CD8-positive, alpha-beta memory T cell (primary cell): ENCODE measurements around the gene VSNL1. TPM values are rescaled to one million over a fixed set of nuclear protein-coding genes. Genes with fewer than 3 reads are reported as not detected.

Source experiments
- CTCF ChIA-PET: fragments of 350-600 bp; sonication (Branson Sonifier 250); formaldehyde crosslinking; loops from one replicate; lab custom pipeline; 2021; ENCODE audit warnings: antibody characterized with exemption; lab: Charles Lee
- POLR2A ChIA-PET: fragments of 350-600 bp; sonication (Branson Sonifier 250); formaldehyde crosslinking; loops from one replicate; lab custom pipeline; 2021; ENCODE audit warnings: antibody characterized with exemption; lab: Charles Lee
- DNase-seq, 5 donors: peaks; one replicate each; pipeline versions ENCODE4 v3.0.0 to v3.0.0-alpha.2; 2020 to 2022; ENCODE audit warnings: mixed read lengths in 1 of 5
- H3K27ac ChIP-seq: one replicate; pipeline ENCODE4 v1.7.0; 2013; ENCODE audit warnings: low read depth, mild to moderate bottlenecking, low read length, moderate library complexity
- H3K27me3 ChIP-seq: 2 replicates; pipeline ENCODE4 v1.7.0; 2013; ENCODE audit warnings: low read length, mild to moderate bottlenecking; ENCODE audit not compliant: insufficient read depth, poor library complexity, severe bottlenecking
- H3K36me3 ChIP-seq: 2 replicates; pipeline ENCODE4 v1.7.0; 2013; ENCODE audit warnings: mild to moderate bottlenecking, low read length, moderate library complexity; ENCODE audit not compliant: insufficient read depth
- H3K4me1 ChIP-seq: 2 replicates; pipeline ENCODE4 v1.7.0; 2013; ENCODE audit warnings: mild to moderate bottlenecking, low read length, moderate library complexity; ENCODE audit not compliant: insufficient read depth
- H3K4me3 ChIP-seq: 2 replicates; pipeline ENCODE4 v1.7.0; 2013; ENCODE audit warnings: mild to moderate bottlenecking, low read length
- H3K9me3 ChIP-seq: 2 replicates; pipeline ENCODE4 v1.7.0; 2013; ENCODE audit warnings: mild to moderate bottlenecking, low read length
- H3K27ac Mint-ChIP-seq, 8 donors: one replicate each; pipeline ENCODE4 v1.8.0; 2020 to 2021; ENCODE audit warnings: mixed read lengths in 8 of 8, mild to moderate bottlenecking in 6 of 8, inconsistent platforms in 3 of 8, moderate library complexity in 3 of 8
- H3K27me3 Mint-ChIP-seq, 2 donors: one replicate each; pipeline ENCODE4 v1.8.0; 2020 to 2021; ENCODE audit warnings: mixed read lengths in 2 of 2, mild to moderate bottlenecking in 1 of 2, moderate library complexity in 1 of 2
- H3K36me3 Mint-ChIP-seq, 3 donors: one replicate each; pipeline ENCODE4 v1.8.0; 2020 to 2021; ENCODE audit warnings: mixed read lengths in 3 of 3, inconsistent platforms in 1 of 3, mild to moderate bottlenecking in 1 of 3
- H3K4me1 Mint-ChIP-seq, 3 donors: one replicate each; pipeline ENCODE4 v1.8.0; 2020 to 2021; ENCODE audit warnings: mixed read lengths in 3 of 3, inconsistent platforms in 1 of 3, mild to moderate bottlenecking in 1 of 3
- H3K4me3 Mint-ChIP-seq, 7 donors: one replicate each; pipeline ENCODE4 v1.8.0; 2020 to 2021; ENCODE audit warnings: mixed read lengths in 7 of 7, mild to moderate bottlenecking in 6 of 7, moderate library complexity in 4 of 7, inconsistent platforms in 2 of 7
- H3K9me3 Mint-ChIP-seq, 5 donors: one replicate each; pipeline ENCODE4 v1.8.0; 2020 to 2022; ENCODE audit warnings: mixed read lengths in 5 of 5, mild to moderate bottlenecking in 3 of 5, moderate library complexity in 2 of 5, inconsistent platforms in 1 of 5
- polyA plus RNA-seq: library from polyadenylated mRNA; unstranded; fragments of 300-500 nt; fragmentation: Illumina TruSeq; gene quantifications from one replicate; pipeline ENCODE4 v1.2.3, GENCODE V29; 2021
- total RNA-seq, 2 experiments: library from RNA; stranded (reverse); gene quantifications; one replicate each; pipeline ENCODE4 v1.2.3, GENCODE V29; 2021

VSNL1 gene
- total and polyA plus RNA-seq, 3 experiments from 2014 or later: not detected

DNA sequence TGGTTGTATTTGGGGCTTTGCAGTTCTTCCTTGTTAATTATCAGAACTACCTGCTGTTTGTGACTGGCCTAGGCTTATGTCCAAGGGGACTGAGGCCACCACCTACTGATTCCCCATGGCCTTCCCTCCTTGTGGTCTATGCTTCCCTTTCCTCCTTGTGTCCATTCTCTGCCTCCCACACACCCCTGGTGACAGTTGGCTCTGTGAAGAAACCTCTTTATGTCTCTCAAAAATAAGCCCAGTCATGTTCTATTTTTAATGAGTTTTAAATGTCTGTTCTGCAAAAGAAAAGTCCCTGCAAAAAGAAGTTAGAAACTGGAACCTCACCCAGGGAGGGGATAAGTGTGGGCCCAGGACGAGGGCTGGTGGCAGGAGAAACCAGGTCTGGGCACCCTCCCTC is 108.1 kb downstream of the VSNL1 start:
- peak overlapping the region in 2 of 8 donors; percentile 7 to 24 for H3K27ac Mint-ChIP-seq
- no peaks in the 10 kb centered on the region for H3K27me3 ChIP-seq
- no peak overlapping the region for H3K4me3 ChIP-seq
- DNase-seq: no peak
- H3K27me3 Mint-ChIP-seq: no peaks in the 10 kb centered on the region
- no peaks in the 10 kb centered on the region for H3K9me3 ChIP-seq
- no peak overlapping the region for H3K4me3 Mint-ChIP-seq
- POLR2A ChIA-PET: no interaction called here
- CTCF ChIA-PET: no interaction called here
- H3K4me1 ChIP-seq: no peaks in the 10 kb centered on the region
- no peak overlapping the region for H3K27ac ChIP-seq
- no peaks in the 10 kb centered on the region for H3K4me1 Mint-ChIP-seq
- H3K36me3 Mint-ChIP-seq: no peaks in the 10 kb centered on the region
- H3K9me3 Mint-ChIP-seq: no peaks in the 10 kb centered on the region
- no peaks in the 10 kb centered on the region for H3K36me3 ChIP-seq

DNA sequence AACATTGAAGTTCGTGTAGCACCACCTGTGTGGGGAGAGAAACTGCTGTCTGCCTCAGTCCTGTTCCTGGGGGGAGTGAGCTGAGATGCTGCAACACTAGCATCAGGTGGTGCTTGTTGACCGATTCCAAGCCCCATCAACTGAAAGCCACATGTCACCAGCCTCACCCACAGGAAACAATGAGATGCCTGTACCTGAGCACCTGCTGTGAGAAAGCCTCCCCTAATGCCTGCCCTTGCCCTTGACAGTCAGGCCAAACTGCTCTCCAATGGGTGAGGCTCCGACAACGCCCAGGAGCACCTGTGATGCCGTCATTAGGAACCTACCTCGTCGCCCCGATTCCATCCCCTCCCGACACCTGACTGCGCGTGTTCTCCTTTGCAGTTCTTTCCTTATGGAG is 108.5 kb downstream of the VSNL1 start:
- no peaks in the 10 kb centered on the region for H3K4me1 ChIP-seq
- Mint-ChIP-seq H3K27ac (peak overlapping the region in 1 of 8 donors; percentile 25), H3K9me3 (no peaks in the 10 kb centered on the region), H3K36me3 (no peaks in the 10 kb centered on the region), H3K27me3 (no peaks in the 10 kb centered on the region), H3K4me3 (no peak overlapping the region), H3K4me1 (no peaks in the 10 kb centered on the region)
- no peak overlapping the region for H3K4me3 ChIP-seq
- ChIA-PET CTCF (no interaction called here), POLR2A (no interaction called here)
- H3K27ac ChIP-seq: no peak overlapping the region
- H3K36me3 ChIP-seq: no peaks in the 10 kb centered on the region
- no peak for DNase-seq
- H3K9me3 ChIP-seq: no peaks in the 10 kb centered on the region
- no peaks in the 10 kb centered on the region for H3K27me3 ChIP-seq

DNA sequence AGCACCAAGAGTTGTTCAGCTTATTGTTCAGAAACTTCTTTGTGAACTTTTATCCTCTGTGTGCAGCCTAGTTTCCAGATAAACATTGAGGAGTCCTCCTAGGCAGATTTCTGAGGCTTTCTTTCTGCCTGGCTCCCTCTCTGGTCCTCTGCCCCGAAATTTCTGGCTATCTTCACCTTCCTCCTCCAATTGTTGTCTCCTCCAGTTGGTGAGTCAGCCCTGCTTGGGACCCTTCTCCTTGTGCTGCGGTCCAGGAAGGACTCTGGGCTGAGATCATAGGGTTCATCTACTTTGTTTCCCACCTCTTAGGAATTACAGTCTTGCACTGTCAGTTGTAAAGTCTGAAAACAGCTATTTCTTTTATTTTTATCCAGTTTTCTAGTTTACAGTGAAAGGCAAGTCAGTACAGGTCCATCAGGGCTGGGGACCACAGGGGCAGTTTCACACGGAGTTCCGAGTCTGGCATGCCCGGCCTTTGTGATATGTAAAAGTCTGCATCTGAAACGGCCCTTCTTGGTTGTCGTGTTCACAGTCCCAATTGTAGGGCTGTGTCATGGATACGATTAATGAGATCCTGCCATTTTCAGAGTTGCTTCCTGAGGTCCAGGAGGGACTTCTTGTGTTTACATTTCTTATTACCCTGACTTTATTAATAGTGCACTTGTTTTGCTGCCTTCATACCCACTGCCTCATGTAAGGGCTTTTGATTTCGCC is 112.3 kb downstream of the VSNL1 start:
- POLR2A ChIA-PET: no interaction called here
- CTCF ChIA-PET: interaction anchor here (1.1 kb wide), 1 partner anchor 18 kb away, joined by 3 read pairs; no protein-coding TSS in a partner anchor
- Mint-ChIP-seq H3K9me3 (no peaks in the 10 kb centered on the region), H3K4me1 (no peaks in the 10 kb centered on the region), H3K27ac (peak overlapping the region in 1 of 8 donors; percentile 6), H3K36me3 (no peaks in the 10 kb centered on the region), H3K27me3 (no peaks in the 10 kb centered on the region), H3K4me3 (no peak overlapping the region)
- Histone ChIP-seq H3K27me3 (no peaks in the 10 kb centered on the region), H3K27ac (no peak overlapping the region), H3K36me3 (no peaks in the 10 kb centered on the region), H3K9me3 (no peaks in the 10 kb centered on the region), H3K4me1 (no peaks in the 10 kb centered on the region), H3K4me3 (no peak overlapping the region)
- no peak for DNase-seq

GRCh38 chr2:17657759-17658158 is 117.3 kb downstream of the VSNL1 start:
- H3K4me1 Mint-ChIP-seq: peaks cover 0 to 9% (median 1%) of the 10 kb centered on the region in 3 donors
- H3K4me1 ChIP-seq: no peaks in the 10 kb centered on the region
- ChIA-PET POLR2A (no interaction called here), CTCF (interaction anchor here (0.7 kb wide), 1 partner anchor 11 kb away, joined by 3 read pairs; no protein-coding TSS in a partner anchor)
- no peak for DNase-seq
- no peak overlapping the region for H3K27ac Mint-ChIP-seq
- no peak overlapping the region for H3K4me3 Mint-ChIP-seq
- no peaks in the 10 kb centered on the region for H3K9me3 Mint-ChIP-seq
- no peak overlapping the region for H3K27ac ChIP-seq
- H3K9me3 ChIP-seq: no peaks in the 10 kb centered on the region
- no peaks in the 10 kb centered on the region for H3K36me3 ChIP-seq
- H3K27me3 Mint-ChIP-seq: no peaks in the 10 kb centered on the region
- H3K27me3 ChIP-seq: no peaks in the 10 kb centered on the region
- no peak overlapping the region for H3K4me3 ChIP-seq
- peaks cover 4 to 15% (median 11%) of the 10 kb centered on the region in 3 donors for H3K36me3 Mint-ChIP-seq

- Histone ChIP-seq H3K27me3 (no peaks in the 10 kb centered on the region), H3K4me3 (no peak overlapping the region), H3K36me3 (no peaks in the 10 kb centered on the region), H3K9me3 (no peaks in the 10 kb centered on the region), H3K27ac (no peak overlapping the region), H3K4me1 (no peaks in the 10 kb centered on the region)
- H3K27ac Mint-ChIP-seq: no peak overlapping the region
- peaks cover 4 to 19% (median 15%) of the 10 kb centered on the region in 3 donors for H3K36me3 Mint-ChIP-seq
- no peak for DNase-seq
- no peaks in the 10 kb centered on the region for H3K9me3 Mint-ChIP-seq
- CTCF ChIA-PET: no interaction called here
- peaks cover 0 to 9% (median 1%) of the 10 kb centered on the region in 3 donors for H3K4me1 Mint-ChIP-seq
- no peaks in the 10 kb centered on the region for H3K27me3 Mint-ChIP-seq
- POLR2A ChIA-PET: no interaction called here
- H3K4me3 Mint-ChIP-seq: no peak overlapping the region
These were observed 117.9 kb downstream of the VSNL1 start for GRCh38 chr2:17658251-17658843.

DNA sequence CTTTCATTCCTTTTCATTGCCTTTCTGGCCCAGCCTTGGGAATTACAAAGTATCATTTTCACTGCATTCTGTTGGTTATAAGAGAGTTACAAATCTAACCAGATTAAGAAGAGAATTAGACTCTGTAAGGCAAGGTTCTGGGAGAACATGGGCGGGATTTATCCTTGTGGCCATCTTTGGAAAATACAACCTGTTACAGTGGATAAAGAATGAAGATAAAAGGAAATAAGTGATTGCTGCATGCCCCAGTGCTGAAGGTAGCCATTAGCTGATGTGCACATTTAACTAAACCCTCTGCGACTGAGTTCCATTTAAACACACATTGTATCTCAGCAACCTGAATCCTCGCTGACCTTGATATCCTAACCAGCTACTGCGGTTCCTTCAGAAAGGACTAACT is 119.7 kb downstream of the VSNL1 start:
- Mint-ChIP-seq H3K9me3 (no peaks in the 10 kb centered on the region), H3K36me3 (peaks cover 6 to 31% (median 15%) of the 10 kb centered on the region in 3 donors), H3K27me3 (no peaks in the 10 kb centered on the region), H3K27ac (no peak overlapping the region), H3K4me1 (peaks cover 0 to 9% (median 1%) of the 10 kb centered on the region in 3 donors), H3K4me3 (no peak overlapping the region)
- Histone ChIP-seq H3K27me3 (no peaks in the 10 kb centered on the region), H3K27ac (no peak overlapping the region), H3K4me3 (no peak overlapping the region), H3K9me3 (no peaks in the 10 kb centered on the region), H3K4me1 (no peaks in the 10 kb centered on the region), H3K36me3 (peaks cover 5% of the 10 kb centered on the region)
- ChIA-PET POLR2A (no interaction called here), CTCF (interaction anchor here (1.0 to 1.2 kb wide), 2 partner anchors 11 to 14 kb away, joined by 4 to 6 read pairs; no protein-coding TSS in a partner anchor)
- DNase-seq: no peak

DNA sequence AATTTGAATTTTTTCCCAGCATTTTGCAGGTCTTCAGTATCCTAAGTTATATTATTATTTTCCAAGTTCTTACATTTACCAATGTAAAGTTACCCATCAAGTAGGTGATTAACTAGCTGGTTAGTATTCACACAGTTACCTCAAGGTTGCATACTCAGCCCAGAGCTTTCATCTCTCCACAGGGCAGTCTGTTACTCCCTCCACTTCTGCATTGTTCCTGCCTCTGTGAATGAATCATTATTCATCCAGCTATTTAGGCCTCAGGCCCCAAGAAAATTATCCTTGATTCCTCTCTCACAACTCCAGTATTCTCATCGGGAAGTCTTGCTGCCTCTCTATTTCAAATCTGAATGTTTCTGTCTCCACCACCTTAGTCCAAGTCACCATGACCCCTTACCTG is 121.0 kb downstream of the VSNL1 start:
- no peak overlapping the region for H3K4me3 ChIP-seq
- CTCF ChIA-PET: interaction anchor here (0.9 to 1.0 kb wide), 2 partner anchors 9 to 15 kb away, joined by 3 to 5 read pairs; no protein-coding TSS in a partner anchor
- POLR2A ChIA-PET: no interaction called here
- H3K36me3 Mint-ChIP-seq: peaks cover 7 to 40% (median 18%) of the 10 kb centered on the region in 3 donors
- H3K9me3 ChIP-seq: no peaks in the 10 kb centered on the region
- no peaks in the 10 kb centered on the region for H3K27me3 ChIP-seq
- H3K4me1 Mint-ChIP-seq: peaks cover 0 to 9% (median 1%) of the 10 kb centered on the region in 3 donors
- H3K4me3 Mint-ChIP-seq: no peak overlapping the region
- no peaks in the 10 kb centered on the region for H3K9me3 Mint-ChIP-seq
- H3K36me3 ChIP-seq: peaks cover 5% of the 10 kb centered on the region
- no peaks in the 10 kb centered on the region for H3K4me1 ChIP-seq
- H3K27me3 Mint-ChIP-seq: no peaks in the 10 kb centered on the region
- H3K27ac Mint-ChIP-seq: peak overlapping the region in 2 of 8 donors; percentile 0 to 7
- no peak overlapping the region for H3K27ac ChIP-seq
- DNase-seq: no peak

- peaks cover 7 to 44% (median 18%) of the 10 kb centered on the region in 3 donors for H3K36me3 Mint-ChIP-seq
- ChIA-PET POLR2A (no interaction called here), CTCF (no interaction called here)
- no peak for DNase-seq
- no peak overlapping the region for H3K27ac Mint-ChIP-seq
- H3K27ac ChIP-seq: no peak overlapping the region
- H3K4me1 Mint-ChIP-seq: peaks cover 0 to 9% (median 1%) of the 10 kb centered on the region in 3 donors
- no peak overlapping the region for H3K4me3 Mint-ChIP-seq
- H3K36me3 ChIP-seq: peaks cover 5% of the 10 kb centered on the region
- no peaks in the 10 kb centered on the region for H3K27me3 ChIP-seq
- no peaks in the 10 kb centered on the region for H3K27me3 Mint-ChIP-seq
- no peak overlapping the region for H3K4me3 ChIP-seq
- H3K4me1 ChIP-seq: no peaks in the 10 kb centered on the region
- H3K9me3 Mint-ChIP-seq: no peaks in the 10 kb centered on the region
- H3K9me3 ChIP-seq: no peaks in the 10 kb centered on the region
These were observed 122.2 kb downstream of the VSNL1 start for GRCh38 chr2:17662723-17663122.
